ENCODE measurements around the gene MROH9.
"Not testable (repeated sequence)": the region's sequence is repeated elsewhere in the genome, so short reads cannot be mapped to it uniquely, and the experiment has no call there.

DNA sequence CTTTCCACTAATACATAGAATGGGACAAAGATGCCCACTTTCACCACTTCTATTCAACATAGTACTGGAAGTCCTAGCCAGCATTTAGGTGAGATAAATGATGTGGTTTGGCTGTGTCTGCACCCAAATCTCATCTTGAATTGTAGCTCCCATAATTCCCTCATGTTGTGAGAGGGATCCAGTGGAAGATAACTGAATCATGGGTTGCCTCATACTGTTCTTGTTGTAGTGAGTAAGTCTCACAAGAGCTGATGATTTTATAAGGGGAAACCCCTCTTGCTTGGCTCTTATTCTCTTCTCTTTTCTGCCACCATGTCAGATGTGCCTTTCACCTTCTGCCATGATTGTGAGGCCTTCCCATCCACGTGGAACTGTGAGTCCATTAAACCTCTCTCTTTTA is 10.7 kb upstream of the MROH9 start:
- TF ChIP-seq POLR2AphosphoS5 (IDR thresholded peaks at IDR 0.05; ENCODE audit: borderline replicate concordance, low read depth, low read length); EZH2 (IDR thresholded peaks at IDR 0.05); FOXP2 (optimal IDR thresholded peaks at IDR 0.05; ENCODE audit: control extremely low read depth, extremely low read length, insufficient read depth): not testable (repeated sequence)

All from SK-N-MC (cell line).